GM12878 (cell line): ENCODE data around the gene SH3D19. TPM values are rescaled to one million over a fixed set of nuclear protein-coding genes. Genes with fewer than 3 reads are reported as not detected.

ENCODE experiments used
- ATAC-seq: fragments of 200-7000 bp; cut with Tn5 transposase; 3 replicates; pipeline ENCODE4 v1.9.1; 2020; ENCODE audit warnings: mild to moderate bottlenecking, moderate library complexity
- BruUV-seq: library from RNA; stranded (reverse); fragments of 400-500 nt; replicated peaks from 2 replicates; lab custom pipeline; 2021; lab: Mats Ljungman, UMichigan
- CTCF ChIA-PET: fragments of 300-600 bp; sonication (Branson Sonifier 250); formaldehyde crosslinking; extraction: SDS; loops from one replicate; lab custom pipeline; 2021; ENCODE audit warnings: inconsistent platforms; lab: Yijun Ruan, JAX
- POLR2A ChIA-PET: fragments of 350-600 bp; formaldehyde crosslinking; extraction: SDS; loops from one replicate; lab custom pipeline; 2021; ENCODE audit warnings: inconsistent platforms; lab: Charles Lee
- RAD21 ChIA-PET: fragments of 300-600 bp; sonication (Branson Sonifier 250); formaldehyde crosslinking; loops from one replicate; lab custom pipeline; 2023; ENCODE audit warnings: antibody characterized with exemption; ENCODE audit not compliant: unreplicated experiment; lab: Charles Lee
- SMC1A ChIA-PET: fragments of 300-600 bp; sonication (Branson Sonifier 250); formaldehyde crosslinking; loops from one replicate; lab custom pipeline; 2023; ENCODE audit not compliant: unreplicated experiment, uncharacterized antibody; lab: Charles Lee
- DNase-seq: peaks from one replicate; pipeline ENCODE4 v3.0.0-alpha.2; 2011; ENCODE audit warnings: low read depth, low spot score
- FAIRE-seq: peaks from 3 replicates; lab custom pipeline; 2011; peaks lifted over from hg19 to GRCh38; lab: Jason Lieb, UNC
- H2AFZ ChIP-seq: 2 replicates; pipeline ENCODE4 v1.6.0; 2011; ENCODE audit warnings: low read depth, low read length, control low read depth; ENCODE audit not compliant: control insufficient read depth
- H3K27ac ChIP-seq: 2 replicates; pipeline ENCODE4 v1.5.1; 2011; ENCODE audit warnings: control low read depth; ENCODE audit not compliant: control insufficient read depth, insufficient read depth
- H3K27me3 ChIP-seq, 2 experiments: replicated peaks in 1 of 2; 2 replicates each; pipeline versions ENCODE4 v1.6.0 to v1.6.1; 2011; ENCODE audit warnings: low read length in 1 of 2; ENCODE audit not compliant: control insufficient read depth in 2 of 2, insufficient read depth in 2 of 2
- H3K36me3 ChIP-seq, 2 experiments: 2 replicates each; pipeline ENCODE4 v1.5.1; 2011; ENCODE audit warnings: low read length in 1 of 2; ENCODE audit not compliant: control insufficient read depth in 2 of 2, insufficient read depth in 2 of 2
- H3K4me1 ChIP-seq: 2 replicates; pipeline ENCODE4 v1.6.1; 2011; ENCODE audit warnings: mild to moderate bottlenecking, low read length, moderate library complexity, mixed read lengths; ENCODE audit not compliant: control insufficient read depth, insufficient read depth
- H3K4me2 ChIP-seq: 2 replicates; pipeline ENCODE4 v1.6.0; 2011; ENCODE audit warnings: control low read depth; ENCODE audit not compliant: control insufficient read depth, insufficient read depth
- H3K4me3 ChIP-seq: fragments of 200-600 bp; sonication (generic); 2 replicates; pipeline ENCODE4 v1.5.1; 2016
- H3K79me2 ChIP-seq: 2 replicates; pipeline ENCODE4 v1.6.0; 2011; ENCODE audit warnings: low read length; ENCODE audit not compliant: control insufficient read depth, insufficient read depth
- H3K9ac ChIP-seq: 2 replicates; pipeline ENCODE4 v1.8.0; 2011; ENCODE audit warnings: low read length, control low read depth, mixed read lengths; ENCODE audit not compliant: control insufficient read depth, insufficient read depth
- H3K9me3 ChIP-seq: replicated peaks from 3 replicates; pipeline ENCODE4 v1.5.1; 2011; ENCODE audit warnings: mild to moderate bottlenecking, low read length; ENCODE audit not compliant: control insufficient read depth, insufficient read depth
- H4K20me1 ChIP-seq: 2 replicates; pipeline ENCODE4 v1.6.0; 2011; ENCODE audit not compliant: control insufficient read depth, insufficient read depth
- ATF7 ChIP-seq: fragments of 450-650 bp; IDR thresholded peaks from 2 replicates; pipeline ENCODE4 v1.6.1; 2016; ENCODE audit warnings: low read depth, mild to moderate bottlenecking
- CUX1 ChIP-seq: IDR thresholded peaks from 2 replicates; pipeline ENCODE4 v1.6.1; 2012; ENCODE audit warnings: improper control_type of control experiment, low read depth, low read length; ENCODE audit not compliant: insufficient replicate concordance
- IRF5 ChIP-seq: fragments of 450-650 bp; IDR thresholded peaks from 2 replicates; pipeline ENCODE4 v1.6.1; 2017; ENCODE audit warnings: borderline replicate concordance
- KDM1A ChIP-seq: fragments of 200-600 bp; sonication (generic); IDR thresholded peaks from 2 replicates; pipeline ENCODE4 v1.6.1; 2016; ENCODE audit warnings: borderline replicate concordance
- NFXL1 ChIP-seq: fragments of 450-650 bp; IDR thresholded peaks from 2 replicates; pipeline ENCODE4 v1.6.1; 2017; ENCODE audit warnings: antibody characterized with exemption, mild to moderate bottlenecking, borderline replicate concordance
- SMARCA5 ChIP-seq: fragments of 450-650 bp; IDR thresholded peaks from 2 replicates; pipeline ENCODE4 v1.6.1; 2017; ENCODE audit warnings: mild to moderate bottlenecking
- SRF ChIP-seq, 2 experiments: IDR thresholded peaks; 2 replicates each; pipeline ENCODE4 v1.6.1; 2011; ENCODE audit warnings: low read depth in 2 of 2, low read length in 2 of 2, mild to moderate bottlenecking in 1 of 2, moderate library complexity in 1 of 2
- TARDBP ChIP-seq: IDR thresholded peaks from 2 replicates; pipeline ENCODE4 v1.6.1; 2016; ENCODE audit warnings: borderline replicate concordance
- TCF12 ChIP-seq: IDR thresholded peaks from 2 replicates; pipeline ENCODE4 v1.6.1; 2011; ENCODE audit warnings: low read depth, mild to moderate bottlenecking, low read length
- ZNF207 ChIP-seq: fragments of 450-650 bp; IDR thresholded peaks from 2 replicates; pipeline ENCODE4 v1.6.1; 2014; ENCODE audit warnings: antibody characterized with exemption, mild to moderate bottlenecking, borderline replicate concordance
- ZNF24 ChIP-seq: fragments of 450-650 bp; IDR thresholded peaks from 2 replicates; pipeline ENCODE4 v1.6.1; 2017; ENCODE audit warnings: antibody characterized with exemption, mild to moderate bottlenecking
- WGBS: methylation state at CpG from one replicate; pipeline ENCODE4 v1.1.6; 2016; ENCODE audit warnings: low lambda C conversion rate; ENCODE audit not compliant: insufficient replicate concordance, insufficient coverage; ENCODE audit errors: missing lambda C conversion rate; 5-methylcytosine and 5-hydroxymethylcytosine counted together
- in situ Hi-C: fragments of 300-500 bp; cut with MboI; formaldehyde crosslinking; loops from 9 replicates; pipeline ENCODE4 v1.14.3; 2018; ENCODE audit warnings: mixed read lengths
- intact Hi-C: fragments of 100-400 bp; cut with micrococcal nuclease; formaldehyde crosslinking; loops from one replicate; pipeline ENCODE4 v1.14.2; 2022; ENCODE audit not compliant: unreplicated experiment
- polyA plus RNA-seq, 11 experiments: library from polyadenylated mRNA; depleted of rRNA in 4 of 11; unstranded in 6 of 11; stranded (reverse) in 5 of 11; fragments of >200 nt; fragmentation: Nextera tagmentation in 4 of 11; fragmentation: Illumina TruSeq in 1 of 11; extraction: Ambion mirVana in 4 of 11; extraction: Trizol in 1 of 11; gene quantifications; 1 replicate in 1 of 11; 2 replicates in 10 of 11; pipeline versions ENCODE4 v1.2.1 to v1.2.3, GENCODE V29; 2011 to 2016; ENCODE audit warnings: inconsistent platforms in 2 of 11, missing spikeins in 2 of 11, low read depth in 1 of 11
- total RNA-seq, 4 experiments: library from RNA; depleted of rRNA in 3 of 4; stranded (reverse); fragments of >200 nt in 3 of 4; fragmentation: Illumina TruSeq in 1 of 4; extraction: Trizol in 1 of 4; gene quantifications; 2 replicates each; pipeline versions ENCODE4 v1.2.1 to v1.2.3, GENCODE V29; 2013 to 2021

Gene SH3D19
- total and polyA plus RNA-seq, 10 of the 15 experiments (the other 5 are each of a cell fraction or from before 2014, with no cell fraction given): 0.03 to 6.9 (median 0.33) TPM; not detected in 3

GRCh38 chr4:151266497-151266896 lies 58.9 kb downstream of the SH3D19 start:
- Histone ChIP-seq H3K4me3 (no peak overlapping the region), H3K9me3 (no peaks in the 10 kb centered on the region), H3K79me2 (no peaks in the 10 kb centered on the region), H4K20me1 (no peaks in the 10 kb centered on the region), H3K36me3 (no peaks in the 10 kb centered on the region), H3K4me2 (no peak overlapping the region), H3K27me3 (no peaks in the 10 kb centered on the region; a peak in 2 of 4 replicates), H3K4me1 (no peaks in the 10 kb centered on the region), H3K27ac (no peak overlapping the region), H3K9ac (no peak overlapping the region), H2AFZ (no peak overlapping the region)
- BruUV-seq: no TSS peak
- WGBS: 32% methylated on average over 1 of the region's 1 CpG
- CTCF ChIA-PET: interaction anchor here (0.6 to 2.2 kb wide), 2 partner anchors 9 to 806 kb away, joined by 3 to 12 read pairs; no protein-coding TSS in a partner anchor
- SMC1A ChIA-PET: interaction anchor here (1.3 to 1.4 kb wide), 2 partner anchors 9 to 149 kb away, joined by 3 to 4 read pairs; no protein-coding TSS in a partner anchor
- in situ Hi-C loops: no loop called here
- FAIRE-seq: no peak
- intact Hi-C loops: no loop called here
- no peak for ATAC-seq
- POLR2A ChIA-PET: interaction anchor here (0.6 kb wide), 1 partner anchor 203 kb away, joined by 3 read pairs; no protein-coding TSS in a partner anchor
- RAD21 ChIA-PET: no interaction called here
- TF ChIP-seq KDM1A (no peak), TCF12 (no peak), ZNF24 (no peak), SRF (IDR thresholded peaks at IDR 0.05; ENCODE audit: low read depth in 2 of 2, low read length in 2 of 2) (no peak), ATF7 (no peak), TARDBP (no peak), SMARCA5 (no peak), IRF5 (no peak), CUX1 (no peak), NFXL1 (no peak), ZNF207 (no peak)
- DNase-seq: no peak
